Inferior parietal cortex (tissue), 1 donor: ENCODE data around the gene NRIP1.

Source experiments
- DNase-seq: peaks from one replicate; pipeline ENCODE4 v3.0.0-alpha.2; 2016; ENCODE audit errors: extremely low spot score

NRIP1 gene

GRCh38 chr21:15063814-15064575 lies 805 bp downstream of the NRIP1 start:
- DNase-seq: peak; percentile 39

GRCh38 chr21:15063081-15063813 lies 1.6 kb downstream of the NRIP1 start:
- DNase-seq: no peak

GRCh38 chr21:15062606-15062965 lies 2.2 kb downstream of the NRIP1 start:
- DNase-seq: peak; percentile 30

GRCh38 chr21:15061747-15062605 lies 2.8 kb downstream of the NRIP1 start:
- no peak for DNase-seq

- no peak for DNase-seq
Observed at GRCh38 chr21:15061279-15061678, 3.5 kb downstream of the NRIP1 start.

- no peak for DNase-seq
Observed at GRCh38 chr21:15060543-15061175, 4.1 kb downstream of the NRIP1 start.

GRCh38 chr21:15059397-15059796 lies 5.4 kb downstream of the NRIP1 start:
- DNase-seq: no peak

- no peak for DNase-seq
Observed at GRCh38 chr21:15058854-15059263, 5.9 kb downstream of the NRIP1 start.

GRCh38 chr21:15057285-15057684 lies 7.5 kb downstream of the NRIP1 start:
- DNase-seq: no peak

- DNase-seq: no peak
Observed at GRCh38 chr21:15054606-15055239, 10.1 kb downstream of the NRIP1 start.

GRCh38 chr21:15054089-15054488 lies 10.7 kb downstream of the NRIP1 start:
- no peak for DNase-seq

GRCh38 chr21:15053500-15053899 lies 11.3 kb downstream of the NRIP1 start:
- DNase-seq: no peak

- DNase-seq: no peak
Observed at GRCh38 chr21:15052459-15052763, 12.4 kb downstream of the NRIP1 start.

GRCh38 chr21:15051644-15052458 lies 12.9 kb downstream of the NRIP1 start:
- no peak for DNase-seq

GRCh38 chr21:15050568-15051377 lies 14.0 kb downstream of the NRIP1 start:
- DNase-seq: no peak

- no peak for DNase-seq
Observed at GRCh38 chr21:15045017-15045416, 19.8 kb downstream of the NRIP1 start.

- DNase-seq: no peak
Observed at GRCh38 chr21:15042531-15042930, 22.3 kb downstream of the NRIP1 start.

- no peak for DNase-seq
Observed at GRCh38 chr21:15039607-15040299, 25.0 kb downstream of the NRIP1 start.

GRCh38 chr21:15037900-15038293 lies 26.9 kb downstream of the NRIP1 start:
- no peak for DNase-seq
